HG02763 (cell line): Measurements from ENCODE around the gene FAM111A.

ENCODE experiments used
- ATAC-seq: cut with Tn5 transposase; IDR thresholded peaks from one replicate; pipeline ENCODE4 v1.9.1; 2021; ENCODE audit warnings: mild to moderate bottlenecking, moderate library complexity; ENCODE audit not compliant: unreplicated experiment

The FAM111A gene

DNA sequence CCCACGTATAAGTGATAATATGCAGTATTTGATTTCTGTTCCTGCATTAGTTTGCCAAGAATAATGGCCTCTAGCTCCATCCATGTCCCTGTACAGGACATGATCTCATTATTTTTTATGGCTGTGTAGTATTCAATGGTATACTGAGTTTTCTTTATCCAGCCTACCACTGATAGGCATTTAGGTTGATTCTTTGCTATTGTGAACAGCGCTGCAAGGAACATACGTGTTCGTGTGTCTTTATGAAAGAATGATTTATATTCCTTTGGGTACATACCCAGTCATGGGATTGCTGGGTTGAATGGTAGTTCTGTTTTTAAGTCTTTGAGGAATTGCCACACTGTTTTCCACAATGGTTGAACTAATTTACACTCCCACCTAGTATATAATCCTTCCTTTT, 1.5 kb upstream of the FAM111A start:
- no peak for ATAC-seq

GRCh38 chr11:59141673-59142460, 789 bp upstream of the FAM111A start:
- no peak for ATAC-seq

- no peak for ATAC-seq
Observed at GRCh38 chr11:59144096-59144495, 1.4 kb downstream of the FAM111A start.

- ATAC-seq, result peak; percentile 52
Observed at GRCh38 chr11:59144579-59145345, 2.1 kb downstream of the FAM111A start.

- ATAC-seq, result no peak
Observed at GRCh38 chr11:59145534-59145933, 2.9 kb downstream of the FAM111A start.

GRCh38 chr11:59151761-59152160, 9.1 kb downstream of the FAM111A start:
- ATAC-seq, result peak; percentile 39

GRCh38 chr11:59152312-59152951, 9.8 kb downstream of the FAM111A start:
- ATAC-seq, result peak; percentile 72

DNA sequence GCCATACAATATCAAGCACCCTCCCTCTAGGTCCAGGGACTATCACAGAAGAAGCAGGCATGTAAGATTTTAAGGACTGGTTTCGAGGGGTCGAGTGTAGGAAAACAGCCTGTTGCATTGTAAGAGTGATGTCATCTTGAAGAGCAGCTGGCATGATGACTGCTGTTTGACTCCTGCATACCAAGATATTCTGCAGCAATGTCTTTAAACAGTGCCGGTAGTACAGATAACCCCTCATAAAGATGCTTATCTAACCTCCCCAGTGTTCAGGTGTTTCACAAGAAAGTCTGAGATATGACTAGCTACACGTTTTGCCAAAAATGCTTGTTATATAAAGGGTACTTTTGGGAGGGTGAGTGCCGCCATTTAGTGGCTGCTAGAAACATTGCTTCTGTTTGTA, 12.0 kb downstream of the FAM111A start:
- no peak for ATAC-seq

DNA sequence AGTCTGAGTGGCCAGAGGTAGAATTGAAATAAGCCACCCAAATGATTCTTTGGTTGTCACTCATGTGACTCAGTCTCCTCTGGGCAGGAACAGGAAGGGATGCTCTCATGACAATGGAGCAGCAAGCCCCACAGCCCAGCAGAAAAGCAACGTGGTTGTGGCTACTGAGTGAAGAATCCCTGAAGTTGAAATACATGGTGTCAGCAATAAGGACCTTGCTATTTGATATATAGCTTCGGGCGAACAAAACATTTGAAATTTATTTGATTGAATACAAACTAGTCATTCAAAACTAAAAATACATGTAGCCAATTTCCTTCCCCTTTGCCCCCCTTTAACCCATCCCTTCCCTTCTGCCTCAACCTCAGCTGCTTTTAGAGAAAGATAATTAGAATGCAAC, 14.8 kb downstream of the FAM111A start:
- ATAC-seq, result no peak

- ATAC-seq, result peak; percentile 90
Observed at GRCh38 chr11:59158206-59159068, 15.8 kb downstream of the FAM111A start.

DNA sequence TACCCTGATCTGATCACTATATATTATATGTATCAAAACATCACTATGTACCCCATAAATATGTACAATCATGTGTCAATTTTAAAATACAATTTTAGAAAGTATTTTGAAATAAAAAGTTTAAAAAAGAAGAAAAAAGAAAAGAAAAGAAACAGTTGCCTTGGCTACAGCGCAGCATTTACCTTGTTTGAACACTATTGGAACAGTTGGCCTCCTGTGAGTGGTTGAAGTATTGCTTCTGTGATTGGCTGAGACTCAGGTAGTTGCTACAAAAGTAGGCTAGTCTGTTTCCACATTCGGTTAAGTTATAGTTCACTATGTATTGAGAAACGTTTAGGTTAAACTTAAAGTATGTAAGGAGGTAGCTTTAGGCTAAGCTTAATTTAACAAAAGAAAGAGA, 21.4 kb downstream of the FAM111A start:
- ATAC-seq, result no peak

DNA sequence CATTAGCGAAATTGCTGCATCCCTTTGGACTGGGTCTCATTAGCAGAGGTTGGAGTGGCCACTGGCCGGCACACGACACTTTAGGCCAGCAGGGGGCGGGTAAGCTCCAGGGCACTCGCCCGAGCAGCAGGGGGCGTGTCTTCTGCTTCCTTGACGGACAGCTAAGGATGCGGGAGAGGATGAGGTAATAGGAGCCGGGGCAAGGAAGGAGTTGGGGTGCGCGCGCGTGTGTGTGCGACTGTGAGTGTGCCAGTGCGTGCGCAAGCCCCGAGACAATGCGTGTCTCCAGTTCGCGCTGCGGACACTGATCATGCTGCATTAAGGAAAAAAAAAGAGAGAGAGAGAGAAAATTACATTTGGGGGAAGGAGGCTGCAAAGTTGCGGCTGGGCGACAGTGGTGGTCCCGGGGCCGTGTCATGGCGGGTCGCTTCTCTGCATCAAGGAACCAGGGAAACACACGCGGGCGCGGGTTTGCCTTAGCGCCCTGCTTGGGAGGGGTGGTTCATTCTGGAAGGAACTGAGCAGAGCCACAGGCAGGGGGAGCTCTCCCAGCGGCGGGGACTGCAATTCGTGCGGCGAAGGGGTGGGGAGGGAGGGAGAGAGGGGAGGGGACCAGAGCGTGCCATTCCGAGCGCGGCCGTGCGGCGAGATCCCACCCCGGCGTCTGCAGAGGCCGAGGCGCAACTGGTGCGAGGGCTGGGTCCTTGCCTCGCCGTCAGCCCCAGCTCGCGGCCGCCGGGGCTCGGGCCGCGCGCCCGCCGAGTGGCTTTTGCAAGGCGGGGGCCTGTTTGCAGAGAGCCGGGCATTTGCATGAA, 29.1 kb downstream of the FAM111A start, which contains the start of gene DTX4:
DTX4 (plus strand) TSS at position 625 of the 815 bp plus-strand sequence. CDS start 464 bp downstream, outside the sequence.
- peak; percentile 73 for ATAC-seq

- peak; percentile 31 for ATAC-seq
Observed at GRCh38 chr11:59172345-59173079, 29.9 kb downstream of the FAM111A start.

GRCh38 chr11:59173080-59173963, 30.7 kb downstream of the FAM111A start:
- no peak for ATAC-seq

DNA sequence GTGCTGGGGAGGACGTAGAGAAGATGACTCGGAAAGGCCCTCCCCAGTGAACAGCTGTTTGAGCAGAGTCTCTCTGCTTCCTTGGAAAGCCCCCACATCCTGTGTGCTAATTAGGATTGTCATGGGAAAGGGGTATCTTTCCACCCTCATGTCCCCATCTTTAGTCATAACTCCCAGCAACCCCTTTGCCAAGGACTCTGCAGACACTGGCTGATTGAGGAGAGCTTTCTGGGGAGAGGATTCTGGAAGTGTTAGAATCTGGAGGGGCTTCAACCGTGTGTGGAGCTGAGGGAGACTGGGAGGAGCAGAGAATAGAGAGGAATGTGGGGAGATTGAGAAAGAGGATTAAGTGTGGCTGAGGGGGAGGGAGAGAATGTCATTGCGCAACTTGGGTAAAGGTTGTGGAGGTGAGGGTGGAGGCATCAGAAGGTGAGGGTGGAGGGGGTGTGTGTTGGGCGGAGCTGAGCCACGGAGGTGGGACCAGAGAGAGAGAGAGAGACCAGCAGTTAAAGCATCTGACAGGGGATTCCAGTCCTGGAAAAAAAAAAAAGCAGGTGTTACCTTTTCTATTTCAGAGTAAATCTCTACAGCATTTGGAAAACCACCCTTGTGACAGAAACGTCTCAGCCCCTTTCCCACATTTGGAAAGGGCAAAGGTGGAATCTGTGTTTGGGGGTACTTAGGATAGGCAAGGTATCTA, 31.5 kb downstream of the FAM111A start:
- ATAC-seq, result no peak

- no peak for ATAC-seq
Observed at GRCh38 chr11:59174664-59175033, 32.0 kb downstream of the FAM111A start.

DNA sequence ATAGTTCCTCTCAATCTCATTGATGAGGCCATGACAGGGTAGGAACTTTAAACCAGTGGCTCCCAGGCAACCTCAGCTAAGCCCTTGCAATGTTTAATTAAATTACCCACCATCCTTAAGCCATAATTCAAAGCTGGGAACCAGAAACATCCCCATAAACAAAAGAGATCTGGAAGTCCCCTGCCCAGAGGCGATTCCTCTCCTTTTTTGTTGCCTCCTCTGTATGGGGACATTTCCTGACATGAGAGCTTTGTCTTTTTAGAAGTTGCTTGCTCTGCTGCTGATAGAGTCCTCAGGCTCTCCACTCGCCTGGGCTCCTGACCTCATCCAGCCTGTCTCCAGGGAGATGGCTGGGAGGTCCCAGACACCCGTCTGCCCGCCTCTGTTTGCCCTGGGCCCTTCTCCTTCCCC, 32.4 kb downstream of the FAM111A start:
- ATAC-seq, result no peak

DNA sequence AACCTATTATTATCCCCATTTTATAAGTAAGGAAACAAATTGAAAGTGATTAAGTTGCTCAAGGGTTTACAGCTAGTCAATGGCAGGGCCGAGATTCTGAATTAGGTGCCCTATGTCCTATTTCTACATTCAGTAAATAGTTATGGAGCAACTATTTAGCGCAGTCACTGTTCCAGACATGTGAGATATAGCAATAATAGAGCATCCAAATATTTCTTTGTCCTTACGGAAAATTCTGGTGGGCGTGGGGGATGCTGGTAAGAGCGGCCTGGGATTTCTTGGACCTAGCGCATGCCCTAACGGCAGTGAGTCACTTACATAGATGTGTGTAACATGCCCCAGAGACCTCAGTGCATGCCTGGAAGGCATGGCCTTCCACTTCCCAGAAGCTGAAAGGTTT, 33.7 kb downstream of the FAM111A start:
- no peak for ATAC-seq
